Hepatocyte (in vitro differentiated cells): Measurements from ENCODE around the gene FAM72A.
"Not testable (repeated sequence)": the region's sequence is repeated elsewhere in the genome, so short reads cannot be mapped to it uniquely, and the experiment has no call there.

Experiments used
- CTCF ChIP-seq: fragments of 200-600 bp; sonication (generic); IDR thresholded peaks from 2 replicates; pipeline ENCODE4 v1.5.1; 2016; ENCODE audit warnings: antibody characterized with exemption, mild to moderate bottlenecking; ENCODE audit not compliant: poor library complexity
- EZH2 ChIP-seq: fragments of 200-600 bp; sonication (generic); IDR thresholded peaks from 2 replicates; pipeline ENCODE4 v1.6.1; 2016; ENCODE audit warnings: antibody characterized with exemption, mild to moderate bottlenecking, borderline replicate concordance
- EZH2phosphoT487 ChIP-seq: fragments of 200-600 bp; sonication (generic); IDR thresholded peaks from one replicate; pipeline ENCODE4 v1.6.1; 2018; ENCODE audit warnings: antibody characterized with exemption, mild to moderate bottlenecking, low read depth, moderate library complexity; ENCODE audit not compliant: unreplicated experiment, severe bottlenecking

GRCh38 chr1:206215600-206216392 is 13.2 kb upstream of the FAM72A start:
- not testable (repeated sequence) for TF ChIP-seq EZH2phosphoT487, CTCF, EZH2
